Measurements from ENCODE around the gene ROBO1. TPM values are rescaled to one million over a fixed set of nuclear protein-coding genes. Genes with fewer than 3 reads are reported as not detected.

Gene ROBO1
- total RNA-seq, 1 donor from 2014 or later, result 39.3 TPM

DNA sequence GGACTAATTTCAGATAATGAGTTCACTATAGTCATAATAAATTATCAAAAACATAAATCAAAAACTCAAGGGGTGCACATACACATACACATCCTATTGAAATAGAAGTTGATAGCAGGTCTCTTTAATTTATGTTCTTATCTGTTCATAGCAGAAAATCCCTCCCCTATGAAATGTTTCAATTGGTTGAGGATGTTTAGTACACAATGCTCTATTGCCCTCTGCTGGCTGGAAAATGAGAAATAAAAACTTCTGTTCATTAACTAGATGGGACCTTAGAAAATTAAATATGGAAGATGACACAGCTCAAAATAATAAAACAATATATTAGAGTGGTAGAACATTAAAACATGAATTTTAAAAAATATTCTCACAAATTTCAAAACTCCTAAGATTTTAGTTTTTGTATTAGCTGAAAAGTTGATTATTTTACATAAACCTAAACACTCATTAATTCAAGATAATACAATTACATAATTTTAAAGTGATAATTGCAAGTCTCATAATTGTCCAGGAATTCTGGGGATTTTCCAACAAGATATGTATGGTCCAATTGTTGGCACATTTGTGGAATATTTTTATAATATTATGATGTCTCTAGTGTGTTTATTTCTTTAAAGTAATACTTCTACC is 735.0 kb downstream of the ROBO1 start:
- peak; percentile 55 for DNase-seq (ENCODE audit: extremely low read depth, low read depth, low spot score)

- DNase-seq (ENCODE audit: extremely low read depth, low read depth, low spot score), result no peak
These were observed 737.6 kb downstream of the ROBO1 start for GRCh38 chr3:79030157-79030556.

GRCh38 chr3:79028916-79029315 is 738.9 kb downstream of the ROBO1 start:
- no peak for DNase-seq (ENCODE audit: extremely low read depth, low read depth, low spot score)

GRCh38 chr3:79027593-79027992 is 740.2 kb downstream of the ROBO1 start:
- DNase-seq (ENCODE audit: extremely low read depth, low read depth, low spot score), result no peak

GRCh38 chr3:79019924-79020173 is 747.9 kb downstream of the ROBO1 start:
- no peak for DNase-seq (ENCODE audit: extremely low read depth, low read depth, low spot score)

GRCh38 chr3:79019137-79019923 is 748.5 kb downstream of the ROBO1 start:
- DNase-seq (ENCODE audit: extremely low read depth, low read depth, low spot score), result peak; percentile 60

GRCh38 chr3:79018671-79019136 is 749.1 kb downstream of the ROBO1 start:
- no peak for DNase-seq (ENCODE audit: extremely low read depth, low read depth, low spot score)

DNA sequence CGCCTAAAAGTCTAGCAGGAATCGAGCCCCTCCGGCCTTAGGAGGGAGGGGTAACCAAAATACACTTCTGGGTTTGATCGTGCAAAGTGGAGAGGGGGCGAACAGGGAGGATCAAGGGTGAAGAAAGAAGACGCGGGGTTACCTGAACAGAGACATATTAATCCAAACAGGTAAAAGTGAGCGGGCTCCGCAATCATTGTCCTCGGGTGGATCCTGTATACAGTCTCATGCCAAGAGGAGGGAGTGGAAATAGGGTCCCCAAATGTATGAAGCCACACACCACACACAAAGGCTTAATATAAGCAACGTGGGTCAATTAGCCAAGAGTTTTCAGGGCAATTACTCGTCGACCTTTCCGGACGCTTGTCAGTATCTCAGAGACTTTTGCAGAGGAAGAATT is 749.5 kb downstream of the ROBO1 start:
- DNase-seq (ENCODE audit: extremely low read depth, low read depth, low spot score), result no peak

DNA sequence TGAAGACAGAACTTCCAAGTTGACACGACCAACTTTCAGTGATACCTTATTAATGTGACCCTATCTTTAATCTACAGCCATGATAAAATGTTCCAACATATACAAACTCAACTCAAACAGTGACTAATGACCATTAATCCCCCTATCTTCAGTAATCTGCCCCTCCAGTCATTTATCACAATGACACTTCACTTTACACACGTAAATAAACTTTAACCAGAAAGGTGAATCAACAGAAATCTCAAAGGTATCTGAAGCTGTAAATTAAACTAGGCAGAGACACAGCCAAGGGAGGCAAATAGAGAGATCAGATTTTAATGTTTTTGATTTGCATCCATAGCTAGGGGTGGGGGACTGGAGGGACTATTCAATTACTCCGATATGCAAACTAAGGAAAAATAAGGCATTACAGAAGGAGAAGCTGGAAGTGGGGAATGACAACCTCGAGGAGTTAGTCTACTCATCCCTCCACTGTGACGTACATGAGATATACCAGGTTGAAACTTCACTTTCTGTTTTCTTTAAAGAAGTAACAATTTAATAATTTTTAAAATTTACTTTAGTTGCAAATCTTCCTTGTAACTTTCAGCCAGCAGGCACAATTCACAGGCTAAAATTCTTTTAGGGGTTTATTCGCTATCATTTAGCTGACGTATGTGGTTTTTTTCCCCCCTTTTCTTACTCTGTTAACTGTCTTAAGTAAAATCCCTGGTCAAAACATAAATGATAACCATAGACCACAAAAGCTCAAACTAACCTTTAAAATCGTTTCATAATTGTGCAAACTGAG is 751.0 kb downstream of the ROBO1 start:
- no peak for DNase-seq (ENCODE audit: extremely low read depth, low read depth, low spot score)

- DNase-seq (ENCODE audit: extremely low read depth, low read depth, low spot score), result no peak
These were observed 751.9 kb downstream of the ROBO1 start for GRCh38 chr3:79015854-79016253.

GRCh38 chr3:79012946-79013362 is 754.8 kb downstream of the ROBO1 start:
- no peak for DNase-seq (ENCODE audit: extremely low read depth, low read depth, low spot score)

DNA sequence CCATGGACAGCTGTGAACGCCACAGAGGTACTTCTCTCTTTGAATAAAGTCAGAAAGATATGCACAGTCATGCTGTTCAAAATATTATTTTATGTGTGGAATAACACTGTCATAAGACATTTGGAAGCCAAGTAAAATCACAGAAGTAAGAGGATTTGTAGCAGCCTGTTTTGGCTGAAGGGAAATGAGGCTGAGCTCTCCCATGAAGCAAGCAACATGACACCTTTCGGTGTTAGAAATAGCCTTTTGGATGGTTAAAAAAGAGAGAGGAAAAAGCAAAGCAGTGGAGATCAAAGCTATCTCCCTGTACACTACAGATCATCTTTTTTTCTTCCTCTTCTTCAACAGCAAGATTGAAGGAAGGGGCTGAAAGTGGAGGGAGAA is 755.3 kb downstream of the ROBO1 start:
- DNase-seq (ENCODE audit: extremely low read depth, low read depth, low spot score), result no peak

GRCh38 chr3:79011821-79012529 is 755.8 kb downstream of the ROBO1 start:
- no peak for DNase-seq (ENCODE audit: extremely low read depth, low read depth, low spot score)

- no peak for DNase-seq (ENCODE audit: extremely low read depth, low read depth, low spot score)
These were observed 757.9 kb downstream of the ROBO1 start for GRCh38 chr3:79009861-79010260.

DNA sequence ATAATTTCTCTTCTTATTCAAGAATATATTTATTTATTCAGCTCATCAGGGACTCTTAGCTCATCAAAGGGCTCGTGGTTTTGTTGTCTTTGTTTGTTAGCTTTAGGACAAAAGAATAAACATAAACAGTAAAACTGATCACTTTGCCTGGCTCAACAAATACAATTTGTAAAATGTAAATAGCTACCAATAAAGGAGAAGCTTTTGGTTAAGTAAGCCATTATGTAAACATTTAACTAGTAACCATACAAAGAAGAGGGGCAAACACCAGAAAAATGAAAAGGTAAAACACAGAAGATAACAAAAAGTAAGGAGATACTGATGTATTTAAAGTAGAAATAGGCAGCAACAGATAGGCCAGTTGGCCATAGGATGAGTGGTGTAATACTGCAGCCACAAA is 761.7 kb downstream of the ROBO1 start:
- DNase-seq (ENCODE audit: extremely low read depth, low read depth, low spot score), result no peak

DNA sequence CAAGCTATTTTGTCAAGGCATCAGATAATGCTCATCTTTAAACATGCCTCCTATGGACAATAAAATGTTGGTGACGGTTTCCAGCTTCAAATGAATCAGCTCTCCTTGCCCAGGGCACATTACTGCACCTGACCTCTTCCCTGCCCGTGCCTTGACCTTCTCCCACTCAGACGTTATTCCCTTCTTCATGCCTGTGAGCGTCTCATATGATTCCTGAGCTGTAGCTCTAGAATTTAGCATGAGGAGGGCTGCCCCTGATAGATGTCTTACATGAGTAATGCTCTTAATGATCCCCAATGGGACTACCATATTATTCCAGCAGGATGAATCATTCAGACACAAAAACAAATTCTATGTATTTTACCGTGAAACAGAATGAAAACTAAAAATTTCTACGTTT is 762.7 kb downstream of the ROBO1 start:
- DNase-seq (ENCODE audit: extremely low read depth, low read depth, low spot score), result no peak

- no peak for DNase-seq (ENCODE audit: extremely low read depth, low read depth, low spot score)
These were observed 763.8 kb downstream of the ROBO1 start for GRCh38 chr3:79003994-79004393.

GRCh38 chr3:79002465-79003372 is 765.1 kb downstream of the ROBO1 start:
- no peak for DNase-seq (ENCODE audit: extremely low read depth, low read depth, low spot score)

GRCh38 chr3:79001255-79001654 is 766.5 kb downstream of the ROBO1 start:
- no peak for DNase-seq (ENCODE audit: extremely low read depth, low read depth, low spot score)

DNA sequence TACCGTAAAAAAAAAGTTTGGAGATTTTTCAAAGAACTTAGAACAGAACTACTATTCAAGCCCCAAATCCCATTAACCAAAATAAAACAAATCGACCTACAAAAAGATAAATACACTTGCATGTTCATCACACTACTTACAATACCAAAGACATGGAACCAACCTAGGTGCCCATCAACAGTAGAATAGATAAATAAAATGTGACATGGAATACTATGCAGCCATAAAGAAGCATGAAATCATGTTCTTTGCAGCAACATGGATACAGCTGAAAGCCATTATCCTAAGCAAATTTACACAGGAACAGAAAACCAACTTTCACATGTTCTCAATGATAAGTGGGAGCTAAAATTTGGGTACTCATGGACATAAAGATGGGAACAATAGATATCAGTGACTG is 768.7 kb downstream of the ROBO1 start:
- no peak for DNase-seq (ENCODE audit: extremely low read depth, low read depth, low spot score)

Data from glomerular endothelial cell (primary cell).